ENCODE results near the gene PRKG2.

GRCh38 chr4:81245218-81246009, 30.4 kb upstream of the PRKG2 start:
- TF ChIP-seq EZH2phosphoT487 (IDR thresholded peaks at IDR 0.05; ENCODE audit: borderline replicate concordance), result no peak
- TF ChIP-seq CTCF (conservative IDR thresholded peaks at IDR 0.05; ENCODE audit: low read length), result no peak

Measured in Loucy (cell line).